GM19324 (cell line): ENCODE data around the gene TCEANC.

ENCODE experiments used
- ATAC-seq: cut with Tn5 transposase; IDR thresholded peaks from one replicate; pipeline ENCODE4 v1.9.1; 2021; ENCODE audit warnings: mild to moderate bottlenecking, moderate library complexity; ENCODE audit not compliant: unreplicated experiment, low FRiP score

Gene TCEANC

GRCh38 chrX:13690836-13691235 is 37.9 kb downstream of the TCEANC start:
- no peak for ATAC-seq

DNA sequence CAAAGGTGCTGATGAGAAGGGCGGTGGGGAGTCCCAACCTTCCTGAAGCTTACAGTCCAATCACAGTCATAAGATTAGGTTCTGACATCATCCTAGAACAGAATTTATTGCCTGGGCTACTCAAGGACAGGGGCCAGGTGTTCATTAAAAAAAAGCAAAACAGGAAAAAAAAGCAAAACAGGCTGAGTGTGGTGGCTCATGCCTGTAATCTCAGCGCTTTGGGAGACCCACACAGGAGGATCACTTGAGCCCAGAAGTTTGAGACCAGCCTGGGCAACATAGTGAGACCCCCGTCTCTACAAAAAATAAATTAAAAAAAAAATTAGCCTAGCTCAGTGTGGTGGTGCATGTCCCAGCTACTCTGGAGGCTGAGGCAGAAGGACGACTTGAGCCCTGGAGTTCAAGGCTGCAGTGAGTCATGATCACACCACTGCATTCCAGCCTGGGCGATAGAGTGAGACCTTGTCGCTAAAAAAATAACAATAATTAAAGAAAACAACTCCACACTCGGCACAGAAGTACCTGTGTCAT is 39.0 kb downstream of the TCEANC start:
- ATAC-seq, result no peak

- no peak for ATAC-seq
These were observed 39.9 kb downstream of the TCEANC start for GRCh38 chrX:13692771-13693231.

DNA sequence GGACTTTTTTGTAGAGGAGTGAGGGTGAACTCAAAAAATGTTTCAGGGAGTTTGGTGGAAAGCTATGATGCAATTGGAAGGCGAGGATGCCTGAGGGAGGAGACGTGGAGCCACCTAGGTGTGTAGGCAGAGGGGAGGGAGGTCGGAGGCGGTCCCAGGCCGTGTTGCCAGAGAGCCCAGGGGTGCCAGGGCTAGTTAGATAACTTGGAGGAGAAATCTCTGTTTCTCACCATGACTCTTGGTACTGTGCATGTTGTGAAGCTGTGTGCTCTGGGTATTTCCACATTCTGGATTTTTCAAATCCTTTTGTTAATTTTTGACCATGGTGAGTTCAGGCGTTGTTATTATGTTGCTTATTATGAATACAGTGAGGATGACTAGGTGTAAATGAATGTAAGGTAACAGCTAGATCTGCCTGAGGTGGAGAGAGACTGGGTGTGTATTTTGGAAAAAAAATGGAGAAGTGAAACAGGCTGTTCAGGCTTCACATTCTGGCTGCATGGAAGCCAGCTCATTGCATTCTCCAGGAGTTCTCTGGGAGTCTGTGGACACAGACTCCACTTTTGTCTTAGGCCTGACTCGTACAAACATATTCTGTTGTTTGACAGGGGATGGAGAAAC is 40.5 kb downstream of the TCEANC start:
- no peak for ATAC-seq

DNA sequence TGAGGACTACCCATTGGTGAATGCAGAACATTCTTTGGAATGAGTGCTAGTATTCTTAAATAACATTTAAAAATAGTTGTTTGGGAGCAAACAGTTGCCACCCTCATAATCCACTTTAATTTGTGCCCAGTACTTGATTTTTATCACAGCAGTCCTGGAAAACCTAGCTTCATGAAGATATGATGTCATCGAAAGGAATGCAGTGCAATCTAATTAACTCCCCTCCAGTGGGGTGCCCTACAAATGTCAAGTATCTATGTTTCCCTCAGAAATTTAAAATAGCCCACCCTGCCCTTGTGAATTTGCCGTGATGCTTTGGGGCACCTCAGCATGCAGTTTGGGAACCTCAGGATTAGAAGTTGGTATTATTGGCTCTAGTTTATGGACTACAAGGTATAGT is 41.4 kb downstream of the TCEANC start:
- ATAC-seq, result no peak

DNA sequence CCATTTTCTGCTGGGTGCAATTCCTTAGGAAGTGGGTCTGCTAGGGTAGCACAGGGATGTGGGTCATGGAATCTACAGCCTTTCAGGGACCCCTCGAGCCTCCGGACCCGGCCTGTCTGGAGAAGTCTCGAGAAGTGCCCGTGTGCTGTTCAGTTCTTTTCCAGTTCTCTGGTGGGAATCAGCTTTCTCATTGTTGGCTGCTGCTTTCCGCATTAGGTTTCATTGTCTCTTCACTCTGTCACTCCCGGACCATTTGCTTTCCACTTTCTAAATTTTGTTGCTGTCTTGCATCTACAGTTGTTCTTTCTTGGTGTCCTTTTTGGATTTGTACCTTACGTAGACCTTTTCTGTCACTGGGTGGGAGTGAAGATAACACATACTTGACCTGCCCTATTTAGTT is 42.0 kb downstream of the TCEANC start:
- no peak for ATAC-seq

DNA sequence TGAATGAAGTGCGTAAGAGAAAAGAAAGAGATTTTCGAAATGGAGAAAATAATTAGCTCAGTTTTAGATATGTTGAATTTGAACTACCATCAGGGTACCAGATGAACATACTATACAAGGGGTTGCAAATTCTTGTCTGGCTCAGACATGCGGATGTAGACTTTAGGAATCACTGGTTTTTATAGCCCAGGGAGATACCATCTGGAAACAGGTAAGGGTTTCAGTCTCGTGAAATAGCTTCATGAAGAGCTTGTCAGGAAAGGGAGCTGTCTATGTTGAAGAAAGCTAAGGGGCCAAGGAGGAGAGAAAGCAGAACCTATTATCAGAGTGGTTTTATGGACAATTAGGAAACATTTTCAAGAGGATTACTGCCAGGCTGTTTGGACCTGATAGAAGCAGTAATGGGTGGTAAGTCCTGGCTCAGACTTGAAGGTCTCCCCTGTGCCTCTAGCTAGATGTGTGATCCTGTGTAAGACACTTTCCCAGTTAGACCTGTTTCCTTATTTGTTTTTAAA is 42.7 kb downstream of the TCEANC start:
- no peak for ATAC-seq

DNA sequence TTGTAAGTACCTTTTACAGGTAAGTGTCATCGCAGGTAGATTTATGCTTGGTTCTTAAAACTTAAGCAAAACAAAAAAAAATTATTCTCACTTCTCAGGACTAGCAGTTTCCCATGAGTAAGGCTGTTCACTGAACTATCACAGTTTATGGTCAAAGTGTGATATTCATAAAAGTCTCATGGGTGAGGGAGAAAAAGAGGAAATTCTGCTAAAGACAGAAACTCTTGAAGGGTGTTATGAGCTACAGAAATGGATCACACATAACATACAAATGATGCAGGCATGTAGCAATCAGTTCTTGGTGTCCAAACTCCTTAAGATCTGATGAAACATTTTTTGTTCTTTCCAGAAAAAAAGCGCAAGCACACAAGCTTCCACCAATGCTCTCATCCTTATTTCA is 44.5 kb downstream of the TCEANC start:
- peak; percentile 40 for ATAC-seq

- ATAC-seq, result no peak
These were observed 45.0 kb downstream of the TCEANC start for GRCh38 chrX:13697976-13698375.

GRCh38 chrX:13698432-13698831 is 45.5 kb downstream of the TCEANC start:
- ATAC-seq, result no peak

DNA sequence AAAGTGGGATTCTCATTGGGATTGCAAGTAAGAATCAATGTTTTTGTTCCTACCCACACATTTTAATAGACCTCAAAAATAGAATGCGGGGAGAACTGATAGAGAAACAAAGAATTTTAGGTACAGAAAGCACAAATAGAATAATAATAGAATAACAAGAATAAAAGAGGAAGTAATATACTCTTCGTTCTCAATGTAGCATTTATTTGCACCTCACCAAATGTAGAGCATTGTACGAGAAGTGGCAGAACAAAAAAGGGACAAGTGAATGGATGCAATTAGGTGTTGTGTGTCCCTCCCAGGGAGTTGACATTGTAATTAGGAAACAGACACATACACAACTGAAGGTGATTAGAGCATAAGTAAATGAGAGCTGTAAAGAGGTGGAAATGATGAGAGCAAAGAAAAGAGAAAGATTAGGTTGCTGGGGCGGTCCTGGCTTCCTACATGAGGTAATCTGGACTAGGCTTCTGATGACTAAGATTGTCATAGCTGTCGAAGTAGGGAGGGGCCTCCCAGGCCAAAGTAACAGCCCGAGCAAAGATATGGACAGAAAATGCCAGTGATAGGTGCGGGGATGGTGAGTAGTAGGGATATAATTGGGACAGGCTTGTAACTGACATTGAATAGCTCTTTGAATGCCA is 46.4 kb downstream of the TCEANC start:
- ATAC-seq, result no peak

- no peak for ATAC-seq
These were observed 47.4 kb downstream of the TCEANC start for GRCh38 chrX:13700380-13700779.

DNA sequence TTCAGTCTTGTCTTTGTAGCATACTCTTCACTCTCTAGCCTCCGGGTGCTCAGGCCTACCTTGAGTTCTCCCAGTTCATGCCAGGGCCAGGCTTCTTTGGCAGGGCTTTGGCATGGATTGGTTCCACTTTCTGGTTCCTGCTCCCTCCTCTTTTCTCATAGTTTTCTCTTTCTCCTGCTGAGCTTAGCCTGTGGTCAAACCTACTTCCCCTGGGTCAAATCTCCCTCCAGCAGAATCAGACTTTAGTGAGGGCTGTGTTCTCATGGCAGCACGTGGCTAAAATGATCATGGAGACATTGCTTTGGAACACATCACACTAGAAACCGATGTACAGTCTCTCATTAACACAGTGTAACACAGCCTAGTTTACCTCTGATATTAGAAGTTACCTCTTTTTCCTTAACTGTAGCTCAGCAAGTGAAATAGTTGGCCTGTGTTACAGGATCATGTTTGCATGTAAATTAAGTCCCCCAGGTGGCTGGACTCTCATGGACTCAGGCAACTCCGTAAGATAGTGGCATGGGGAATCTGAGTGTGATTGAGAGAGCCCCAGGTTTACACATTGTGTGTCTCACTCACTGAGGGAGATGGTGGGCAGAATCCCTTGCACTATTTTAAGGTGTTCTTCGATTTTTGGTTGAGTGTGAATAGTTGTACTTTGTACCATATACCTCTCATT is 49.3 kb downstream of the TCEANC start:
- no peak for ATAC-seq

DNA sequence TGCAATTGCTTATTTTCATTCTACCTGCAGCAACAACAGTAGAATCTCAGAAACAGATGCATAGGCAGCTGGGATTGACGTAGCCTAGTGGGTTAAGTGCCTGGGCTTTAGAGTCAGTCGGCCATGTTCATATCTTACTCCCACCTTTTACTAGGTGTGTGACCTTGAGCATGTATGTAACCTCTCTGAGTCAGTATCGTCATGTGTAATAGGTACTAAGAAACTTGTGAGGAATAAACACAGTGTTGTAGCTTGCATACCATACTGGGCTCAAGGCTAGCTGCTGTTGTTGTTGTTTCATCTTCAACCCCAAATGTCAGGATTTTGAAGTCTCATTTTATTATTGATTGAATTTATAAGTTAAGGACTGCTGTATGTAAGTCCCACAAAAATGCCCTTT is 50.2 kb downstream of the TCEANC start:
- no peak for ATAC-seq

GRCh38 chrX:13703589-13703988 is 50.6 kb downstream of the TCEANC start:
- no peak for ATAC-seq

DNA sequence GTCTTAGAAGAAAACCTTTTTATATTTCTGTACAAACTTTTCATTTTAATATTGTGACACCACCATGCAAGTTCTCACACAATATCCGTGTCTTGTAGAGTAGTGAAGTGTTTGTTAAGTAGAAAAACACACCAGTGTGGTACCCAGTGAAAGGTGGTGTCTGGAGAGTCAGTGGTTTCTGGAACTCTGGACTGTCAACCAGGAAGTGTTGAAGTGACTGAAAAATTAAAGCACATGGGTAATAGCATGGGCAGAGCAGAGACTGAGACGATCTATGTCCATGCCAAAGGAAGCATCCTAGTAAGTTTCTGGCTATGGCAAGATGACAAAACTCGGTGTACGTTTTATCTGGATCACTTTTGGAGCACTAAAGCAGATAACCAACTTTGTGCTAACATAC is 58.2 kb downstream of the TCEANC start:
- no peak for ATAC-seq
